Prostate gland (tissue), 2 donors: ENCODE results near the gene SNX1. TPM values are rescaled to one million over a fixed set of nuclear protein-coding genes. Genes with fewer than 3 reads are reported as not detected.
A peak's percentile ranks its signal among the peaks of the same experiment; 100 is the strongest.

Experiments
- DNase-seq: peaks from one replicate; pipeline ENCODE4 v3.0.0-alpha.2; 2019; ENCODE audit warnings: low spot score
- H3K27ac ChIP-seq, 2 donors: fragments of 200-600 bp; sonication (generic); 2 replicates each; pipeline ENCODE4 v1.5.1; 2017 to 2019
- H3K27me3 ChIP-seq: fragments of 200-600 bp; sonication (generic); replicated peaks from 2 replicates; pipeline ENCODE4 v1.5.1; 2019; ENCODE audit not compliant: insufficient read depth
- H3K36me3 ChIP-seq, 2 donors: fragments of 200-600 bp; sonication (generic); 1 replicate in 1 of 2; 2 replicates in 1 of 2; pipeline versions ENCODE4 v1.5.1 to v1.8.1; 2017 to 2019
- H3K4me1 ChIP-seq: fragments of 200-600 bp; sonication (generic); replicated peaks from 2 replicates; pipeline ENCODE4 v1.5.1; 2019
- H3K4me3 ChIP-seq, 2 donors: fragments of 200-600 bp; sonication (generic); 2 replicates each; pipeline ENCODE4 v1.5.1; 2017 to 2019
- H3K9me3 ChIP-seq: fragments of 200-600 bp; sonication (generic); 2 replicates; pipeline ENCODE4 v1.5.1; 2017
- POLR2A ChIP-seq: fragments of 450-650 bp; IDR thresholded peaks from one replicate; pipeline ENCODE4 v1.6.1; 2016; ENCODE audit warnings: antibody characterized with exemption, mild to moderate bottlenecking
- POLR2AphosphoS5 ChIP-seq: sonication (generic); formaldehyde crosslinking; IDR thresholded peaks from one replicate; pipeline ENCODE4 v1.6.1; 2017; ENCODE audit warnings: antibody characterized with exemption
- WGBS: methylation state at CpG from one replicate; pipeline ENCODE4 v1.1.5; 2018; 5-methylcytosine and 5-hydroxymethylcytosine counted together
- intact Hi-C: fragments of 100-400 bp; cut with DNase I; formaldehyde crosslinking; loops from one replicate; pipeline ENCODE4 v1.14.2; 2022
- total RNA-seq, 2 donors: library from RNA; depleted of rRNA; stranded (reverse); fragments of >200 nt; gene quantifications; one replicate each; pipeline ENCODE4 v1.1.0, GENCODE V29; 2016
- TF ChIP-seq, protein P1 (sequence below), 4 experiments: fragments of 200-600 bp in 2 of 4; fragments of 450-650 bp in 2 of 4; sonication (generic) in 2 of 4; IDR thresholded peaks; 1 replicate in 3 of 4; 2 replicates in 1 of 4; pipeline ENCODE4 v1.5.1; 2016 to 2019; ENCODE audit warnings: antibody characterized with exemption in 4 of 4, mild to moderate bottlenecking in 2 of 4, moderate library complexity in 2 of 4

SNX1 gene
- total RNA-seq, 2 donors from 2014 or later, result 109 to 110 TPM

DNA sequence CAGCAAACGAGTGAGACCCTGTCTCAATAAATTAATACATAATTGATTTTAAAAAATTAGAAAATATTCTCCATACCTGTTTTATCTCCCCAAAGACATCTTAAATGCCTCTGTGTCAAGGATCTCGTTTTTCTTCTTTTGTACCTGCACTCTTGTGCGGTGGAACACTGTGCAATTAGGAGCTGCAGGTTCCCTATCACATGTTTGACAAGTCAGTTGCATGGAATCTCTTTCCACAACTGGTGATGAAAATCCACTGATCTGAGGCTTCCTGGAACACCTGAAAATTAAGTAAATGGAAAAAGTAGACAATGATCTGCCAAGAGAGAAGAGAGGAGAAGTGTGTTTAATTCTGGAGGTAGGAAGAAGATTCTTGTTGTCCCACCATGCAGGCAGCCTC lies 52.8 kb downstream of the SNX1 start:
- H3K4me3 ChIP-seq, result no peak overlapping the region
- no peaks in the 10 kb centered on the region for H3K36me3 ChIP-seq
- H3K27ac ChIP-seq, result no peak overlapping the region
- WGBS, result 75% methylated on average over 3 of the region's 3 CpGs
- H3K27me3 ChIP-seq, result no peaks in the 10 kb centered on the region
- peaks cover 4% of the 10 kb centered on the region for H3K4me1 ChIP-seq
- no peaks in the 10 kb centered on the region for H3K9me3 ChIP-seq
- TF ChIP-seq POLR2AphosphoS5 (no peak), POLR2A (no peak)
- TF ChIP-seq, protein P1, sequence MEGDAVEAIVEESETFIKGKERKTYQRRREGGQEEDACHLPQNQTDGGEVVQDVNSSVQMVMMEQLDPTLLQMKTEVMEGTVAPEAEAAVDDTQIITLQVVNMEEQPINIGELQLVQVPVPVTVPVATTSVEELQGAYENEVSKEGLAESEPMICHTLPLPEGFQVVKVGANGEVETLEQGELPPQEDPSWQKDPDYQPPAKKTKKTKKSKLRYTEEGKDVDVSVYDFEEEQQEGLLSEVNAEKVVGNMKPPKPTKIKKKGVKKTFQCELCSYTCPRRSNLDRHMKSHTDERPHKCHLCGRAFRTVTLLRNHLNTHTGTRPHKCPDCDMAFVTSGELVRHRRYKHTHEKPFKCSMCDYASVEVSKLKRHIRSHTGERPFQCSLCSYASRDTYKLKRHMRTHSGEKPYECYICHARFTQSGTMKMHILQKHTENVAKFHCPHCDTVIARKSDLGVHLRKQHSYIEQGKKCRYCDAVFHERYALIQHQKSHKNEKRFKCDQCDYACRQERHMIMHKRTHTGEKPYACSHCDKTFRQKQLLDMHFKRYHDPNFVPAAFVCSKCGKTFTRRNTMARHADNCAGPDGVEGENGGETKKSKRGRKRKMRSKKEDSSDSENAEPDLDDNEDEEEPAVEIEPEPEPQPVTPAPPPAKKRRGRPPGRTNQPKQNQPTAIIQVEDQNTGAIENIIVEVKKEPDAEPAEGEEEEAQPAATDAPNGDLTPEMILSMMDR (IDR thresholded peaks at IDR 0.05), result no peak
- no peak for DNase-seq
- intact Hi-C loops, result no loop called here

DNA sequence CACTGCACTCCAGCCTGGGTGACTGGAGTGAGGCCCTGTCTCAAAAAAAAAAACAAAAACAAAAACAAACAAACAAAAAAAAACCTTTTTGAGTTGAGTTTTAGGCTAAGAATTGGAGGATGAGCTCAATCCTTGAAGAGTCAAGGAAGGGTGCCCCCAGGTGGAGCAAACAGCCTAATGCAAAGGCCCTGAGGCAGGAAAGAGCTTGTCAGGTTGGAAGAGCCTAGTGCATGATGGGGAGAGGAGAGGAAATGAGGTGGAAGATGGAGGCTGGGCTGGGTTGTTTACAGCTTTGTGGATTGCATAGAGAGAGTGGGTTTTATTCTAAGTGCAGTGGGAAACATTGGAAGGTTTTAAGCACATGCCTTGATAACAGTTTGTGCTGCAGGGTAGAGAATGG lies 53.6 kb downstream of the SNX1 start:
- H3K27me3 ChIP-seq, result no peaks in the 10 kb centered on the region
- no peak overlapping the region for H3K27ac ChIP-seq
- H3K36me3 ChIP-seq, result no peaks in the 10 kb centered on the region
- intact Hi-C loops, result no loop called here
- H3K9me3 ChIP-seq, result no peaks in the 10 kb centered on the region
- H3K4me3 ChIP-seq, result no peak overlapping the region
- DNase-seq, result no peak
- H3K4me1 ChIP-seq, result peaks cover 4% of the 10 kb centered on the region
- TF ChIP-seq, protein P1 (IDR thresholded peaks at IDR 0.05), result no peak
- TF ChIP-seq POLR2A, result no peak
- TF ChIP-seq POLR2AphosphoS5, result no peak

DNA sequence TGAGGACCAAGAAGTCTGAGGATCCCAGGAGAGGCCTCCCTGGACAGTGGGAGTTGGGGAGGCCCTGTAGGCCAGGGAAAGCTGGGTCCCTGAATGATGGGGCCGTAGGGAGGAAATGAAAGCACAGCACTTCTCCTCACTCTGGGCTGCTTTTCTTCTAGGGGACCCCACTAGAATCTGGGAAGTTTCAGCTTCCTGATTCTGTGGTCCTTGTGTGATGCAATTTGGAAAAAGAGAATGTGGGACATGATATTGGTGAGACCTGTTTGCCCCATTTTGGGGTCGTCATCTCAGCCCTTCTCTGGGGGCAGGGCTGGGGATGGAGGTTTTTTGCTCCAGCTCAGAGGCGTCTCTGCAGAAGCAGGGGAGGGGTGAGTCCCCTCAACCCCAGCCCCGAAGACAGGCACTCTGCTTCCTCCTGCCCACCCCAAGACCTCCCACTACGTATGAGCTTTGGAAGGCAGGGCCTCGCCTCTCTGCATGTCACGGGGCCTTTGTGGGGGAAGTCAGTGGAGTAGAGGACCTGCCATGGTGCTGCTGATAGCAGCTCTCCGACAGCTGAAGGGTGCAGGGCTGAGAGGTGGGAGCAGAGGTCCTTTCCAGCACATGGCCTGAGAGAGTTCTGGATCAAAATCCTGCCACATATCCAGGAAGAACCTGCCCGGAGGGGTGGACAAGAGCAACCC lies 54.3 kb downstream of the SNX1 start:
- DNase-seq, result no peak
- intact Hi-C loops, result no loop called here
- no peaks in the 10 kb centered on the region for H3K9me3 ChIP-seq
- peaks cover 4% of the 10 kb centered on the region for H3K4me1 ChIP-seq
- TF ChIP-seq, protein P1 (IDR thresholded peaks at IDR 0.05), result no peak
- TF ChIP-seq POLR2AphosphoS5 (no peak), POLR2A (no peak)
- 73% methylated on average over 9 of the region's 9 CpGs for WGBS
- H3K36me3 ChIP-seq, result no peaks in the 10 kb centered on the region
- H3K4me3 ChIP-seq, result no peak overlapping the region
- H3K27me3 ChIP-seq, result no peaks in the 10 kb centered on the region
- H3K27ac ChIP-seq, result no peak overlapping the region

DNA sequence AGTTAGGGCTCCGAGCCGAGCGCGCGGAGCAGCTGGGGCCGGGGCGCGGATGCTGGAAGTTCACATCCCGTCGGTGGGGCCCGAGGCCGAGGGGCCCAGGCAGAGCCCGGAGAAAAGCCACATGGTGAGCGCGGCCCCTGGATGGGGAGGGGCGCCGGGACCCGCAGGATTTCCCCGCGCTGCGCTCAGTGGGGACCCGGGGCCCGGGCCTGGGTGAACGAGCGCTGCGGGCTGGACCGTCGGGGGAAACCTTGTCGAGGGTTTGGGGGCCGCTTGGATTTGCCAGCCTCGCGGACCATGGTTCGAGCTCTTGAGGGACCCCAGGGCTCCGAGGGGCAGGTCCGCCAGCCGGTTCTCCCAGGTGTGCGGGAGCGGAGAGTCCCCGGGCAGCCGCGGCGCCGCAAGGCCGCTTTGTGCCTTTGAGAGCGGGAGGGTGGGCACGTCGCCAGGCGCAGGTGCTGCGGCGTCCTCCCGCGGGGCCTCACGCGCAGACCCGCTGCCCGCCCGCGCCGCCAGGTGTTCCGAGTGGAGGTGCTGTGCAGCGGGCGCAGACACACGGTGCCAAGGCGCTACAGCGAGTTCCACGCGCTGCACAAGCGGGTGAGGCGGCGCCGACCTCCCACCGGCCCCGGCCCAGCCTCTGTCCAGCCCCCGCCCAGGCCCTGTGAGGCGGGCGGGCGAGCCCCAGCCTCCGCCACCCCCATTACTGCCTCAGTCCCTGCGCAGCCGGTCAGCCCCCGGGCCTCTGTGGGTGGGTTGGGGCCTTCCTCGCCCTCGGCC lies 56.1 kb downstream of the SNX1 start, which contains the start of gene SNX22:
Gene SNX22, plus strand, starts transcription at position 5 of the 780 bp plus-strand sequence. Its CDS starts 45 bp downstream, at position 50.
- peak within 1 kb of the TSS; percentile 38 to 57 for H3K4me3 ChIP-seq
- no peak for TF ChIP-seq POLR2AphosphoS5
- no peak for TF ChIP-seq POLR2A
- TF ChIP-seq, protein P1 (IDR thresholded peaks at IDR 0.05), result no peak
- peak within 1 kb of the TSS; percentile 34 to 46 for H3K27ac ChIP-seq
- H3K9me3 ChIP-seq, result no peaks in the 10 kb centered on the region
- WGBS, result 3% methylated on average over 79 of the region's 83 CpGs
- H3K27me3 ChIP-seq, result no peaks in the 10 kb centered on the region
- intact Hi-C loops, result no loop called here
- H3K36me3 ChIP-seq, result peaks cover 10 to 12% of the 10 kb centered on the region in 2 donors
- H3K4me1 ChIP-seq, result peaks cover 4% of the 10 kb centered on the region
- DNase-seq, result no peak
